Mesendoderm (in vitro differentiated cells): ENCODE data around the gene MEIS2.

Experiments used
- DNase-seq: peaks from one replicate; pipeline ENCODE4 v3.0.0; 2013
- H2AK5ac ChIP-seq: 2 replicates; pipeline ENCODE4 v1.6.1; 2013; ENCODE audit warnings: low read length, inconsistent platforms
- H2BK120ac ChIP-seq: 2 replicates; pipeline ENCODE4 v1.6.1; 2013; ENCODE audit warnings: low read depth, mild to moderate bottlenecking, low read length, moderate library complexity, mixed read lengths
- H2BK15ac ChIP-seq: replicated peaks from 2 replicates; pipeline ENCODE4 v1.6.1; 2013; ENCODE audit warnings: low read depth, mild to moderate bottlenecking, moderate library complexity
- H2BK5ac ChIP-seq: 2 replicates; pipeline ENCODE4 v1.6.1; 2013; ENCODE audit warnings: low read length, inconsistent platforms
- H3K18ac ChIP-seq: 2 replicates; pipeline ENCODE4 v1.6.1; 2013; ENCODE audit warnings: mild to moderate bottlenecking, low read length, mixed read lengths
- H3K23ac ChIP-seq: one replicate; pipeline ENCODE4 v1.6.1; 2013; ENCODE audit warnings: low read length
- H3K27ac ChIP-seq: 2 replicates; pipeline ENCODE4 v1.5.1; 2013; ENCODE audit warnings: low read depth, mild to moderate bottlenecking, inconsistent platforms, low read length, moderate library complexity
- H3K27me3 ChIP-seq: 2 replicates; pipeline ENCODE4 v1.6.1; 2013; ENCODE audit warnings: low read length, control low read depth, mild to moderate bottlenecking, inconsistent platforms; ENCODE audit not compliant: insufficient read depth, poor library complexity
- H3K36me3 ChIP-seq: 2 replicates; pipeline ENCODE4 v1.6.1; 2013; ENCODE audit warnings: low read length, inconsistent platforms; ENCODE audit not compliant: control insufficient read depth, insufficient read depth
- H3K4ac ChIP-seq: one replicate; pipeline ENCODE4 v1.6.1; 2013; ENCODE audit warnings: low read depth, mild to moderate bottlenecking, low read length, moderate library complexity
- H3K4me1 ChIP-seq: 2 replicates; pipeline ENCODE4 v1.6.1; 2013; ENCODE audit warnings: low read depth, low read length, inconsistent platforms; ENCODE audit not compliant: control insufficient read depth
- H3K4me2 ChIP-seq: 2 replicates; pipeline ENCODE4 v1.6.1; 2013; ENCODE audit warnings: low read length
- H3K4me3 ChIP-seq: 2 replicates; pipeline ENCODE4 v1.5.1; 2013; ENCODE audit warnings: mild to moderate bottlenecking, low read length
- H3K56ac ChIP-seq: one replicate; pipeline ENCODE4 v1.6.1; 2013; ENCODE audit warnings: low read length
- H3K79me1 ChIP-seq: 2 replicates; pipeline ENCODE4 v1.6.1; 2013; ENCODE audit warnings: low read length, inconsistent platforms
- H3K79me2 ChIP-seq: 2 replicates; pipeline ENCODE4 v1.6.1; 2013; ENCODE audit warnings: mild to moderate bottlenecking, low read length; ENCODE audit not compliant: control insufficient read depth, insufficient read depth
- H3K9ac ChIP-seq: 2 replicates; pipeline ENCODE4 v1.6.1; 2013; ENCODE audit warnings: low read length, inconsistent platforms
- H4K5ac ChIP-seq: one replicate; pipeline ENCODE4 v1.6.1; 2013; ENCODE audit warnings: low read length
- H4K8ac ChIP-seq: one replicate; pipeline ENCODE4 v1.6.1; 2013; ENCODE audit warnings: low read depth, mild to moderate bottlenecking, control low read depth, low read length, moderate library complexity
- WGBS: extraction: QIAGEN DNeasy Blood & Tissue Kit; methylation state at CpG from one replicate; pipeline ENCODE4 v1.1.7; 2013; ENCODE audit warnings: low lambda C conversion rate, missing lambda C conversion rate; ENCODE audit not compliant: insufficient coverage; ENCODE audit errors: extremely low coverage; 5-methylcytosine and 5-hydroxymethylcytosine counted together

The MEIS2 gene

GRCh38 chr15:37001417-37001816 is 98.9 kb downstream of the MEIS2 start:
- H3K27ac ChIP-seq = no peak overlapping the region
- H4K8ac ChIP-seq = no peak overlapping the region
- no peak overlapping the region for H3K4ac ChIP-seq
- no peak overlapping the region for H3K4me2 ChIP-seq
- no peak overlapping the region for H2AK5ac ChIP-seq
- H3K18ac ChIP-seq = no peak overlapping the region
- H3K4me1 ChIP-seq = no peaks in the 10 kb centered on the region
- no peak overlapping the region for H3K4me3 ChIP-seq
- H3K9ac ChIP-seq = no peak overlapping the region
- H3K79me2 ChIP-seq = no peaks in the 10 kb centered on the region
- H2BK5ac ChIP-seq = no peak overlapping the region
- no peaks in the 10 kb centered on the region for H3K79me1 ChIP-seq
- H2BK15ac ChIP-seq = no peak overlapping the region
- H3K36me3 ChIP-seq = no peaks in the 10 kb centered on the region
- no peak overlapping the region for H2BK120ac ChIP-seq
- H3K23ac ChIP-seq = no peak overlapping the region
- H3K27me3 ChIP-seq = no peaks in the 10 kb centered on the region
- no peak for DNase-seq
- H4K5ac ChIP-seq = no peak overlapping the region
- H3K56ac ChIP-seq = no peak overlapping the region

- Histone ChIP-seq H2BK15ac (no peak overlapping the region), H3K36me3 (no peaks in the 10 kb centered on the region), H2BK5ac (no peak overlapping the region), H3K56ac (no peak overlapping the region), H3K4ac (no peak overlapping the region), H3K18ac (no peak overlapping the region), H4K5ac (no peak overlapping the region), H3K9ac (no peak overlapping the region), H2BK120ac (no peak overlapping the region), H3K23ac (no peak overlapping the region), H3K4me3 (no peak overlapping the region), H3K4me1 (no peaks in the 10 kb centered on the region), H3K27ac (no peak overlapping the region), H3K4me2 (no peak overlapping the region), H2AK5ac (no peak overlapping the region), H3K79me2 (no peaks in the 10 kb centered on the region), H3K79me1 (no peaks in the 10 kb centered on the region), H4K8ac (no peak overlapping the region), H3K27me3 (no peaks in the 10 kb centered on the region)
- no CpG with 5 or more reads among the region's 1 CpG for WGBS
- DNase-seq = no peak
Measured at GRCh38 chr15:36999778-37000177, 100.6 kb downstream of the MEIS2 start.

GRCh38 chr15:36996538-36997181 is 103.7 kb downstream of the MEIS2 start:
- H3K18ac ChIP-seq = no peak overlapping the region
- no peaks in the 10 kb centered on the region for H3K4me1 ChIP-seq
- no peak overlapping the region for H3K4me3 ChIP-seq
- no peak overlapping the region for H3K9ac ChIP-seq
- H4K5ac ChIP-seq = no peak overlapping the region
- no peaks in the 10 kb centered on the region for H3K79me2 ChIP-seq
- H3K36me3 ChIP-seq = no peaks in the 10 kb centered on the region
- no peak overlapping the region for H3K4me2 ChIP-seq
- H3K4ac ChIP-seq = no peak overlapping the region
- H3K23ac ChIP-seq = no peak overlapping the region
- DNase-seq = no peak
- no peaks in the 10 kb centered on the region for H3K79me1 ChIP-seq
- no peak overlapping the region for H2BK5ac ChIP-seq
- H2BK15ac ChIP-seq = no peak overlapping the region
- H3K56ac ChIP-seq = no peak overlapping the region
- H2BK120ac ChIP-seq = no peak overlapping the region
- no CpG with 5 or more reads among the region's 4 CpGs for WGBS
- no peak overlapping the region for H2AK5ac ChIP-seq
- no peak overlapping the region for H4K8ac ChIP-seq
- no peaks in the 10 kb centered on the region for H3K27me3 ChIP-seq
- no peak overlapping the region for H3K27ac ChIP-seq

DNA sequence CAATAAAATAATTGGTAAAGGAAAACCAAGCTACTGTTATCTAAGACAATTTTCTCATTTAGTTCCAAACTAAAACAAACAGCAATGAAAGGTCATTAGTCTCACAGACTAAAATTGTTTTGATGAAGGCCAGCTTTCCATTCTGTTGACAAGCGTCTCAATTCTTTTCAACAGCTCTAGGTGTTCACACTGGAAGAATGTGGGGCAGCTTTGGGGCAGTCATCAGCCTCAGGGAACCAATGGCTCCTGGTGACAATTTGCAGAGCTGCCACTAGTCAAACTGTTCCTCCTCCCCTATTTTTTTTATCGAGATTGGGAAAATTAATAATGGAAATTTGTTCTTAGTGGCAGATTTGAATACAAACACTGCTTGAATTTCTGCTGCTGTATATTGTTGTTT is 104.2 kb downstream of the MEIS2 start:
- Histone ChIP-seq H2AK5ac (no peak overlapping the region), H3K18ac (no peak overlapping the region), H2BK15ac (no peak overlapping the region), H4K8ac (no peak overlapping the region), H3K4ac (no peak overlapping the region), H3K27ac (no peak overlapping the region), H3K79me2 (no peaks in the 10 kb centered on the region), H3K27me3 (no peaks in the 10 kb centered on the region), H4K5ac (no peak overlapping the region), H3K4me2 (no peak overlapping the region), H2BK5ac (no peak overlapping the region), H3K79me1 (no peaks in the 10 kb centered on the region), H3K23ac (no peak overlapping the region), H3K4me1 (no peaks in the 10 kb centered on the region), H3K4me3 (no peak overlapping the region), H3K9ac (no peak overlapping the region), H3K56ac (no peak overlapping the region), H3K36me3 (no peaks in the 10 kb centered on the region), H2BK120ac (no peak overlapping the region)
- no peak for DNase-seq
- no CpG with 5 or more reads among the region's 2 CpGs for WGBS

- Histone ChIP-seq H3K79me2 (no peaks in the 10 kb centered on the region), H3K79me1 (no peaks in the 10 kb centered on the region), H3K18ac (no peak overlapping the region), H3K27me3 (no peaks in the 10 kb centered on the region), H4K8ac (no peak overlapping the region), H3K9ac (no peak overlapping the region), H3K36me3 (no peaks in the 10 kb centered on the region), H2BK120ac (no peak overlapping the region), H3K4ac (no peak overlapping the region), H3K4me1 (no peaks in the 10 kb centered on the region), H3K4me2 (no peak overlapping the region), H2AK5ac (no peak overlapping the region), H3K27ac (no peak overlapping the region), H2BK15ac (no peak overlapping the region), H3K56ac (no peak overlapping the region), H3K23ac (no peak overlapping the region), H2BK5ac (no peak overlapping the region), H3K4me3 (no peak overlapping the region), H4K5ac (no peak overlapping the region)
- WGBS = no CpG with 5 or more reads among the region's 8 CpGs
- no peak for DNase-seq
Measured at GRCh38 chr15:36994790-36995189, 105.6 kb downstream of the MEIS2 start.

DNA sequence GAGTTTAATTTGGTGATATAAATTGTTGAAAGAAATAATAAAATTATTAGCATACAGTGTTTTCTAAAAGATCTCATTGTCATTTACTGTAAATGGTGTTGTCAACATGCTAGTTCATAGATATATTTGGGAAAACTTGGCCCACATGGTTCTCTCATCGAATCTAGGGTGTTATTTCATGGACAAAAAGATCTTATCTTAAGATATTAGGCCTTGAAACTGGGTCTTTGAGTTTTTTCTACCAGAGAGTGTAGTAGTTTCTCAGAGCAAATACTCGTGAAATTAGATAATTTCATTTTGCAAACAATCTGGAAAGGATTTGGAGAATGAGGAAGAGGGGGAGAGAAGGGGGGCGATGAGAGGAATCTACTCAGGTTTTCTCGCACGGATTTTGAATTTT is 107.9 kb downstream of the MEIS2 start:
- Histone ChIP-seq H3K56ac (no peak overlapping the region), H2BK5ac (no peak overlapping the region), H3K18ac (no peak overlapping the region), H4K5ac (no peak overlapping the region), H2BK120ac (no peak overlapping the region), H3K27ac (no peak overlapping the region), H3K27me3 (no peaks in the 10 kb centered on the region), H3K4me1 (no peaks in the 10 kb centered on the region), H4K8ac (no peak overlapping the region), H3K79me2 (no peaks in the 10 kb centered on the region), H3K79me1 (no peaks in the 10 kb centered on the region), H3K4me2 (no peak overlapping the region), H3K36me3 (no peaks in the 10 kb centered on the region), H3K4ac (no peak overlapping the region), H3K9ac (no peak overlapping the region), H3K4me3 (no peak overlapping the region), H2AK5ac (no peak overlapping the region), H2BK15ac (no peak overlapping the region), H3K23ac (no peak overlapping the region)
- no peak for DNase-seq
- WGBS = no CpG with 5 or more reads among the region's 5 CpGs
